Neural progenitor cell (in vitro differentiated cells): Measurements from ENCODE around the gene EPB41L4A.

Experiments used
- EZH2phosphoT487 ChIP-seq: fragments of 200-600 bp; sonication (generic); IDR thresholded peaks from 2 replicates; pipeline ENCODE4 v1.6.1; 2017; ENCODE audit warnings: antibody characterized with exemption
- TF ChIP-seq, protein P1 (sequence below): fragments of 200-600 bp; sonication (generic); IDR thresholded peaks from 2 replicates; pipeline ENCODE4 v1.5.1; 2017; ENCODE audit warnings: antibody characterized with exemption, mild to moderate bottlenecking

DNA sequence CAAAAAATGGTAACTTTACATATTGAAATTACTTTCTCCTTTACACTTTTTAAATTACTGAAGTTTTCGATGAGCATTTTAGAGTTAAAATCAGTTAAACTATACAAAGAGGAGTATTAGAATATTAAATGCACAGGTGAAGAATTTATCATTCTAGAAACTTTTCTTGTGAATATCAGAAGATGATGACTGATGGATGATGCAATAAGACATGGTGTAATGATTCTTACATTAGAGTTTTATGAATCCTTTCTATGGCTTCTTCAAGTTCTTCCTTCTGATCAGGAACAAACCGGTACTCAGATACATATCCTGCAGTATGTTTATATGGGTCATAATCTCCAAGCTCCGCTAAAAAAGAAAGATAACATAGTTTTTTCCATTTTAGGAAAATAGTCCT lies 154.4 kb downstream of the EPB41L4A start:
- TF ChIP-seq, protein P1, sequence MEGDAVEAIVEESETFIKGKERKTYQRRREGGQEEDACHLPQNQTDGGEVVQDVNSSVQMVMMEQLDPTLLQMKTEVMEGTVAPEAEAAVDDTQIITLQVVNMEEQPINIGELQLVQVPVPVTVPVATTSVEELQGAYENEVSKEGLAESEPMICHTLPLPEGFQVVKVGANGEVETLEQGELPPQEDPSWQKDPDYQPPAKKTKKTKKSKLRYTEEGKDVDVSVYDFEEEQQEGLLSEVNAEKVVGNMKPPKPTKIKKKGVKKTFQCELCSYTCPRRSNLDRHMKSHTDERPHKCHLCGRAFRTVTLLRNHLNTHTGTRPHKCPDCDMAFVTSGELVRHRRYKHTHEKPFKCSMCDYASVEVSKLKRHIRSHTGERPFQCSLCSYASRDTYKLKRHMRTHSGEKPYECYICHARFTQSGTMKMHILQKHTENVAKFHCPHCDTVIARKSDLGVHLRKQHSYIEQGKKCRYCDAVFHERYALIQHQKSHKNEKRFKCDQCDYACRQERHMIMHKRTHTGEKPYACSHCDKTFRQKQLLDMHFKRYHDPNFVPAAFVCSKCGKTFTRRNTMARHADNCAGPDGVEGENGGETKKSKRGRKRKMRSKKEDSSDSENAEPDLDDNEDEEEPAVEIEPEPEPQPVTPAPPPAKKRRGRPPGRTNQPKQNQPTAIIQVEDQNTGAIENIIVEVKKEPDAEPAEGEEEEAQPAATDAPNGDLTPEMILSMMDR: no peak
- TF ChIP-seq EZH2phosphoT487: no peak
